GM18907 (cell line): ENCODE results near the gene GARIN5A.

ENCODE experiments used
- ATAC-seq: cut with Tn5 transposase; IDR thresholded peaks from one replicate; pipeline ENCODE4 v1.9.1; 2021; ENCODE audit warnings: mild to moderate bottlenecking, moderate library complexity; ENCODE audit not compliant: unreplicated experiment

The GARIN5A gene

GRCh38 chr19:50435627-50436026 lies 41.0 kb downstream of the GARIN5A start:
- ATAC-seq, result no peak

GRCh38 chr19:50435221-50435620 lies 41.4 kb downstream of the GARIN5A start:
- no peak for ATAC-seq

- no peak for ATAC-seq
Measured at GRCh38 chr19:50434525-50434924, 42.1 kb downstream of the GARIN5A start.

GRCh38 chr19:50433201-50434180 lies 43.2 kb downstream of the GARIN5A start:
- no peak for ATAC-seq

- ATAC-seq, result no peak
Measured at GRCh38 chr19:50432221-50433028, 44.2 kb downstream of the GARIN5A start, which contains the start of gene MYBPC2. Gene MYBPC2 (plus strand): TSS chr19:50432892. CDS start chr19:50432954, 62 bp downstream.

- ATAC-seq, result peak; percentile 74
Measured at GRCh38 chr19:50431343-50432220, 45.1 kb downstream of the GARIN5A start.

- no peak for ATAC-seq
Measured at GRCh38 chr19:50430888-50431342, 45.7 kb downstream of the GARIN5A start.

GRCh38 chr19:50428772-50429463 lies 47.7 kb downstream of the GARIN5A start:
- ATAC-seq, result no peak

GRCh38 chr19:50427997-50428425 lies 48.6 kb downstream of the GARIN5A start:
- no peak for ATAC-seq

- no peak for ATAC-seq
Measured at GRCh38 chr19:50427318-50427925, 49.2 kb downstream of the GARIN5A start.

GRCh38 chr19:50425581-50425980 lies 51.1 kb downstream of the GARIN5A start:
- no peak for ATAC-seq

- ATAC-seq, result no peak
Measured at GRCh38 chr19:50423279-50424113, 53.2 kb downstream of the GARIN5A start.

GRCh38 chr19:50422397-50423278 lies 54.0 kb downstream of the GARIN5A start:
- ATAC-seq, result no peak

- ATAC-seq, result no peak
Measured at GRCh38 chr19:50420808-50421207, 55.8 kb downstream of the GARIN5A start.

- no peak for ATAC-seq
Measured at GRCh38 chr19:50420127-50420526, 56.5 kb downstream of the GARIN5A start.

GRCh38 chr19:50419580-50420035 lies 57.0 kb downstream of the GARIN5A start:
- ATAC-seq, result no peak

- no peak for ATAC-seq
Measured at GRCh38 chr19:50419022-50419579, 57.5 kb downstream of the GARIN5A start.
